H1 (cell line): ENCODE measurements around the gene TMEM131L. TPM values are rescaled to one million over a fixed set of nuclear protein-coding genes. Genes with fewer than 3 reads are reported as not detected.

Experiments used
- CTCF ChIA-PET: fragments of 300-600 bp; sonication (Branson Sonifier 250); formaldehyde crosslinking; loops from one replicate; lab custom pipeline; 2021; ENCODE audit not compliant: partially characterized antibody; lab: Charles Lee
- POLR2A ChIA-PET: fragments of 300-600 bp; sonication (Branson Sonifier 250); formaldehyde crosslinking; loops from one replicate; lab custom pipeline; 2021; ENCODE audit warnings: inconsistent platforms; ENCODE audit not compliant: partially characterized antibody; lab: Charles Lee
- DNase-seq, 2 experiments: peaks; one replicate each; pipeline versions ENCODE4 v3.0.0 to v3.0.0-alpha.2; 2010 to 2022; ENCODE audit warnings: low spot score in 2 of 2, low read depth in 1 of 2, mixed read lengths in 1 of 2
- FAIRE-seq: peaks from 2 replicates; lab custom pipeline; 2011; peaks lifted over from hg19 to GRCh38; lab: Jason Lieb, UNC
- H2AFZ ChIP-seq: 2 replicates; pipeline ENCODE4 v1.8.1; 2012; ENCODE audit warnings: low read length, inconsistent platforms
- H2AK5ac ChIP-seq: 2 replicates; pipeline ENCODE4 v1.6.1; 2013; ENCODE audit warnings: low read depth, low read length
- H2BK120ac ChIP-seq: replicated peaks from 2 replicates; pipeline ENCODE3; 2013; ENCODE audit warnings: low read depth, low read length, inconsistent platforms
- H2BK12ac ChIP-seq: 2 replicates; pipeline ENCODE4 v1.6.1; 2013; ENCODE audit warnings: low read depth, low read length
- H2BK15ac ChIP-seq: 2 replicates; pipeline ENCODE4 v1.6.1; 2013; ENCODE audit warnings: low read length
- H2BK20ac ChIP-seq: 2 replicates; pipeline ENCODE4 v1.6.1; 2013; ENCODE audit warnings: low read length
- H2BK5ac ChIP-seq: 2 replicates; pipeline ENCODE4 v1.6.1; 2013; ENCODE audit warnings: low read depth, low read length
- H3K14ac ChIP-seq: 2 replicates; pipeline ENCODE4 v1.6.1; 2013; ENCODE audit warnings: inconsistent platforms; ENCODE audit not compliant: insufficient read length
- H3K18ac ChIP-seq: 2 replicates; pipeline ENCODE4 v1.6.1; 2013; ENCODE audit warnings: low read length; ENCODE audit errors: extremely low read depth
- H3K23ac ChIP-seq: 2 replicates; pipeline ENCODE4 v1.6.1; 2013; ENCODE audit warnings: inconsistent platforms; ENCODE audit not compliant: insufficient read length
- H3K23me2 ChIP-seq: 2 replicates; pipeline ENCODE4 v1.6.1; 2013; ENCODE audit warnings: low read depth, low read length
- H3K27ac ChIP-seq: 2 replicates; pipeline ENCODE4 v1.6.1; 2011; ENCODE audit warnings: low read depth, low read length, inconsistent platforms
- H3K27me3 ChIP-seq, 4 experiments: replicated peaks in 1 of 4; 1 replicate in 1 of 4; 2 replicates in 3 of 4; pipeline versions ENCODE4 v1.6.1 to v1.8.1; 2011 to 2013; ENCODE audit warnings: low read length in 3 of 4, mild to moderate bottlenecking in 3 of 4, inconsistent platforms in 2 of 4, mixed read lengths in 2 of 4, moderate library complexity in 1 of 4; ENCODE audit not compliant: control insufficient read depth in 3 of 4, insufficient read depth in 3 of 4; ENCODE audit errors: extremely low read depth in 1 of 4
- H3K36me3 ChIP-seq, 4 experiments: 2 replicates each; pipeline versions ENCODE4 v1.6.1 to v1.8.1; 2011 to 2013; ENCODE audit warnings: mild to moderate bottlenecking in 4 of 4, low read length in 3 of 4, moderate library complexity in 2 of 4, control low read depth in 1 of 4, inconsistent platforms in 1 of 4; ENCODE audit not compliant: insufficient read depth in 4 of 4, control insufficient read depth in 2 of 4
- H3K4ac ChIP-seq: replicated peaks from 2 replicates; pipeline ENCODE3; 2013; ENCODE audit warnings: low read length, low read depth, mixed read lengths, inconsistent platforms; ENCODE audit not compliant: insufficient read length
- H3K4me1 ChIP-seq, 4 experiments: replicated peaks in 1 of 4; 1 replicate in 1 of 4; 2 replicates in 3 of 4; pipeline versions ENCODE4 v1.6.1 to v1.8.1; 2011 to 2013; ENCODE audit warnings: low read length in 3 of 4, inconsistent platforms in 2 of 4, mixed read lengths in 1 of 4; ENCODE audit not compliant: insufficient read depth in 4 of 4, control insufficient read depth in 3 of 4
- H3K4me2 ChIP-seq, 2 experiments: 2 replicates each; pipeline versions ENCODE4 v1.6.1 to v1.8.1; 2011 to 2013; ENCODE audit warnings: low read depth in 2 of 2, low read length in 2 of 2, control low read depth in 1 of 2, inconsistent platforms in 1 of 2, mild to moderate bottlenecking in 1 of 2; ENCODE audit not compliant: insufficient read depth in 1 of 2
- H3K4me3 ChIP-seq, 4 experiments: fragments of 200-600, 300-600 bp in 1 of 4; sonication (generic), shearing (Covaris generic), sonication (Bioruptor Twin) in 1 of 4; 2 replicates each; pipeline versions ENCODE4 v1.5.1 to v1.8.1; 2011 to 2016; ENCODE audit warnings: low read length in 4 of 4, low read depth in 3 of 4, control low read depth in 2 of 4, inconsistent platforms in 2 of 4, mild to moderate bottlenecking in 2 of 4, mixed read lengths in 1 of 4, moderate library complexity in 1 of 4; ENCODE audit not compliant: insufficient read depth in 2 of 4; ENCODE audit errors: extremely low read depth in 1 of 4
- H3K56ac ChIP-seq: replicated peaks from 2 replicates; pipeline ENCODE3; 2013; ENCODE audit warnings: low read depth, mild to moderate bottlenecking, mixed read lengths, low read length, inconsistent platforms; ENCODE audit not compliant: insufficient read length
- H3K79me1 ChIP-seq: 2 replicates; pipeline ENCODE4 v1.6.1; 2013; ENCODE audit warnings: low read depth, low read length, control low read depth
- H3K79me2 ChIP-seq, 2 experiments: 2 replicates each; pipeline versions ENCODE4 v1.6.1 to v1.8.1; 2012 to 2013; ENCODE audit warnings: low read length in 2 of 2, mild to moderate bottlenecking in 2 of 2, inconsistent platforms in 1 of 2; ENCODE audit not compliant: insufficient read depth in 2 of 2, control insufficient read depth in 1 of 2
- H3K9ac ChIP-seq, 4 experiments: replicated peaks in 1 of 4; 1 replicate in 1 of 4; 2 replicates in 3 of 4; pipeline versions ENCODE4 v1.6.1 to v1.8.1; 2011 to 2013; ENCODE audit warnings: low read depth in 3 of 4, low read length in 3 of 4, control low read depth in 2 of 4, mild to moderate bottlenecking in 2 of 4, moderate library complexity in 2 of 4, inconsistent platforms in 1 of 4; ENCODE audit errors: extremely low read depth in 1 of 4
- H3K9me3 ChIP-seq, 2 experiments: 2 replicates each; pipeline versions ENCODE4 v1.6.1 to v1.8.1; 2012 to 2013; ENCODE audit warnings: mild to moderate bottlenecking in 2 of 2, moderate library complexity in 2 of 2, control low read depth in 1 of 2, inconsistent platforms in 1 of 2, low read depth in 1 of 2, low read length in 1 of 2, mixed read lengths in 1 of 2; ENCODE audit not compliant: insufficient read depth in 2 of 2
- H4K20me1 ChIP-seq, 2 experiments: replicated peaks in 1 of 2; 2 replicates each; pipeline versions ENCODE3 to v1.8.1; 2011 to 2013; ENCODE audit warnings: inconsistent platforms in 2 of 2, low read length in 2 of 2, mild to moderate bottlenecking in 1 of 2; ENCODE audit not compliant: insufficient read depth in 2 of 2, control insufficient read depth in 1 of 2
- H4K5ac ChIP-seq: 2 replicates; pipeline ENCODE4 v1.6.1; 2013; ENCODE audit warnings: low read length, low read depth, mixed read lengths, inconsistent platforms; ENCODE audit not compliant: insufficient read length
- H4K8ac ChIP-seq: 2 replicates; pipeline ENCODE4 v1.8.0; 2013; ENCODE audit warnings: mild to moderate bottlenecking, moderate library complexity, low read length, inconsistent platforms; ENCODE audit not compliant: insufficient read depth; ENCODE audit errors: extremely low read depth
- H4K91ac ChIP-seq: replicated peaks from 2 replicates; pipeline ENCODE3; 2013; ENCODE audit warnings: low read length, mixed read lengths, inconsistent platforms; ENCODE audit not compliant: insufficient read length
- MAFK ChIP-seq: IDR thresholded peaks from 2 replicates; pipeline ENCODE4 v1.6.1; 2012; ENCODE audit warnings: low read depth, mild to moderate bottlenecking, improper control_type of control experiment, low read length
- WGBS, 2 experiments: shearing (Covaris generic) in 1 of 2; methylation state at CpG; one replicate each; pipeline versions ENCODE4 v1.1.6 to v1.1.7; 2013 to 2015; ENCODE audit warnings: low lambda C conversion rate in 2 of 2, mixed read lengths in 2 of 2, inconsistent platforms in 1 of 2, low coverage in 1 of 2, missing lambda C conversion rate in 1 of 2; ENCODE audit not compliant: insufficient replicate concordance in 2 of 2, insufficient coverage in 1 of 2, insufficient read length in 1 of 2; ENCODE audit errors: extremely low coverage in 1 of 2, missing lambda C conversion rate in 1 of 2; 5-methylcytosine and 5-hydroxymethylcytosine counted together
- polyA plus RNA-seq, 7 experiments: library from polyadenylated mRNA; depleted of rRNA in 3 of 7; stranded (reverse) in 5 of 7; unstranded in 2 of 7; fragments of >200 nt in 5 of 7; fragments of 200-250 nt in 2 of 7; gene quantifications; 1 replicate in 5 of 7; 2 replicates in 1 of 7; 4 replicates in 1 of 7; pipeline versions ENCODE4 v1.2.1 to v1.2.3, GENCODE V29; 2011 to 2013; ENCODE audit warnings: missing spikeins in 2 of 7, mixed read lengths in 2 of 7
- total RNA-seq: library from RNA; stranded (reverse); fragmentation: NEBNext Ultra II Directional; extraction: Animal tissue kit (Norgen Biotek cat#: 25700); gene quantifications from 2 replicates; pipeline ENCODE4 v1.2.1, GENCODE V29; 2021

The TMEM131L gene
- total and polyA plus RNA-seq, 2 of the 8 experiments (the other 6 are each of a cell fraction or from before 2014, with no cell fraction given), result 14.3 to 26.1 TPM

- no peak overlapping the region for H3K23ac ChIP-seq
- peaks cover 0 to 5% (median 4%) of the 10 kb centered on the region in 4 experiments; a peak in 3 of 7 replicates for H3K4me1 ChIP-seq
- H3K9ac ChIP-seq, result no peak overlapping the region
- no peak overlapping the region for H3K4me2 ChIP-seq
- no peaks in the 10 kb centered on the region for H3K27me3 ChIP-seq
- H3K14ac ChIP-seq, result no peak overlapping the region
- H4K91ac ChIP-seq, result no peak overlapping the region
- H4K5ac ChIP-seq, result no peak overlapping the region
- H3K56ac ChIP-seq, result no peak overlapping the region
- H2AFZ ChIP-seq, result no peak overlapping the region
- no peak for FAIRE-seq
- no peak overlapping the region for H2BK12ac ChIP-seq
- no peak overlapping the region for H2BK5ac ChIP-seq
- no peak overlapping the region for H2AK5ac ChIP-seq
- no peak overlapping the region for H3K27ac ChIP-seq
- POLR2A ChIA-PET, result interaction anchor here (0.7 to 1.4 kb wide), 3 partner anchors 27 to 48 kb away, joined by 3 to 4 read pairs (median 3); partner anchors contain the start of gene TMEM131L
- H3K18ac ChIP-seq, result no peak overlapping the region
- H3K79me1 ChIP-seq, result no peaks in the 10 kb centered on the region; the same call in 1 of the 2 replicates
- 81% methylated on average over 1 of the region's 1 CpG; no CpG with 5 or more reads in 1 of the 2 experiments for WGBS, 2 experiments
- no peaks in the 10 kb centered on the region for H3K9me3 ChIP-seq
- no peak overlapping the region for H3K4ac ChIP-seq
- H3K79me2 ChIP-seq, result peaks cover 0 to 18% of the 10 kb centered on the region in 2 experiments; a peak in 1 of 4 replicates
- H3K36me3 ChIP-seq, result peaks cover 0 to 3% (median 0%) of the 10 kb centered on the region in 4 experiments; a peak in 1 of 8 replicates
- DNase-seq, result no peak
- CTCF ChIA-PET, result interaction anchor here (0.8 to 3.4 kb wide), 5 partner anchors 10 to 48 kb away, joined by 3 to 10 read pairs (median 4); partner anchors contain the start of gene TMEM131L
- H4K8ac ChIP-seq, result no peak overlapping the region
- no peak overlapping the region for H3K4me3 ChIP-seq
- H3K23me2 ChIP-seq, result no peaks in the 10 kb centered on the region
- no peak overlapping the region for H2BK15ac ChIP-seq
- no peak overlapping the region for H2BK120ac ChIP-seq
- H2BK20ac ChIP-seq, result no peak overlapping the region
- no peaks in the 10 kb centered on the region for H4K20me1 ChIP-seq
- TF ChIP-seq MAFK, result no peak
These were observed 47.4 kb downstream of the TMEM131L start for GRCh38 chr4:153513596-153513995.
